B cell (primary cell): ENCODE measurements around the gene ATP6V1F. TPM values are rescaled to one million over a fixed set of nuclear protein-coding genes. Genes with fewer than 3 reads are reported as not detected.

Experiments
- ATAC-seq: fragments of 200-7000 bp; cut with Tn5 transposase; one replicate; pipeline ENCODE4 v1.10.0; 2021; ENCODE audit warnings: low read depth, mild to moderate bottlenecking, moderate number of reproducible peaks, moderate library complexity
- CTCF ChIA-PET: fragments of 350-600 bp; sonication (Branson Sonifier 250); formaldehyde crosslinking; loops from one replicate; lab custom pipeline; 2021; ENCODE audit warnings: antibody characterized with exemption, inconsistent platforms; lab: Charles Lee
- POLR2A ChIA-PET: fragments of 350-600 bp; sonication (Branson Sonifier 250); formaldehyde crosslinking; loops from one replicate; lab custom pipeline; 2021; ENCODE audit warnings: antibody characterized with exemption; lab: Charles Lee
- DNase-seq: peaks from one replicate; pipeline ENCODE4 v3.0.0; 2013
- H2AFZ ChIP-seq: 2 replicates; pipeline ENCODE4 v1.6.1; 2012; ENCODE audit warnings: mild to moderate bottlenecking, low read depth, low read length; ENCODE audit not compliant: insufficient read depth, poor library complexity, severe bottlenecking
- H3K27ac ChIP-seq, 2 donors: 1 replicate in 1 of 2; 2 replicates in 1 of 2; pipeline ENCODE4 v1.5.1; 2012 to 2013; ENCODE audit warnings: low read length in 2 of 2, mild to moderate bottlenecking in 2 of 2, moderate library complexity in 1 of 2
- H3K27me3 ChIP-seq, 4 experiments: fragments of 200-600 bp in 1 of 4; sonication (generic) in 1 of 4; replicated peaks in 1 of 4; 1 replicate in 2 of 4; 2 replicates in 2 of 4; pipeline versions ENCODE4 v1.6.1 to v1.7.0; 2013 to 2016; ENCODE audit warnings: low read length in 3 of 4, mild to moderate bottlenecking in 2 of 4, mixed read lengths in 1 of 4, moderate library complexity in 1 of 4; ENCODE audit not compliant: insufficient read depth in 4 of 4, control insufficient read depth in 3 of 4; ENCODE audit errors: control extremely low read depth in 1 of 4
- H3K36me3 ChIP-seq, 2 experiments: replicated peaks in 1 of 2; 1 replicate in 1 of 2; 2 replicates in 1 of 2; pipeline versions ENCODE4 v1.6.1 to v1.7.1; 2013; ENCODE audit warnings: low read length in 1 of 2; ENCODE audit not compliant: insufficient read depth in 2 of 2, control insufficient read depth in 1 of 2; ENCODE audit errors: control extremely low read depth in 1 of 2, extremely low read depth in 1 of 2
- H3K4me1 ChIP-seq, 2 donors: fragments of 200-600 bp in 1 of 2; sonication (generic) in 1 of 2; 1 replicate in 1 of 2; 2 replicates in 1 of 2; pipeline versions ENCODE4 v1.5.1 to v1.6.1; 2013 to 2017; ENCODE audit warnings: low read length in 2 of 2; ENCODE audit not compliant: control insufficient read depth in 2 of 2, insufficient read depth in 2 of 2
- H3K4me2 ChIP-seq: replicated peaks from 2 replicates; pipeline ENCODE3; 2012; ENCODE audit warnings: mild to moderate bottlenecking, low read depth, low read length; ENCODE audit not compliant: poor library complexity, severe bottlenecking
- H3K4me3 ChIP-seq, 5 experiments: fragments of 200-600 bp in 1 of 5; sonication (generic) in 1 of 5; 1 replicate in 3 of 5; 2 replicates in 2 of 5; pipeline versions ENCODE4 v1.5.1 to v1.7.0; 2011 to 2016; ENCODE audit warnings: low read length in 4 of 5, mild to moderate bottlenecking in 4 of 5, low read depth in 2 of 5, control low read depth in 1 of 5, moderate library complexity in 1 of 5; ENCODE audit not compliant: insufficient read depth in 1 of 5; ENCODE audit errors: control extremely low read depth in 1 of 5, extremely low read depth in 1 of 5
- H3K79me2 ChIP-seq: fragments of 200-600 bp; sonication (generic); one replicate; pipeline ENCODE4 v1.6.0; 2016; ENCODE audit warnings: low read length; ENCODE audit not compliant: control insufficient read depth, insufficient read depth
- H3K9ac ChIP-seq: fragments of 200-600 bp; sonication (generic); 2 replicates; pipeline ENCODE4 v1.6.1; 2017; ENCODE audit warnings: mild to moderate bottlenecking, low read length, moderate library complexity
- H3K9me3 ChIP-seq, 3 donors: one replicate each; pipeline versions ENCODE4 v1.6.1 to v1.7.1; 2013; ENCODE audit warnings: low read length in 2 of 3; ENCODE audit not compliant: control insufficient read depth in 2 of 3, insufficient read depth in 1 of 3; ENCODE audit errors: control extremely low read depth in 1 of 3
- H4K20me1 ChIP-seq: 2 replicates; pipeline ENCODE4 v1.6.0; 2012; ENCODE audit warnings: mild to moderate bottlenecking, low read length; ENCODE audit not compliant: insufficient read depth, control insufficient read depth, poor library complexity, severe bottlenecking
- H3K27ac Mint-ChIP-seq: one replicate; pipeline ENCODE4 v1.8.0; 2021; ENCODE audit warnings: mixed read lengths
- H3K27me3 Mint-ChIP-seq: one replicate; pipeline ENCODE4 v1.8.0; 2021; ENCODE audit warnings: mixed read lengths
- H3K4me1 Mint-ChIP-seq: one replicate; pipeline ENCODE4 v1.8.0; 2021; ENCODE audit warnings: mixed read lengths
- H3K4me3 Mint-ChIP-seq: one replicate; pipeline ENCODE4 v1.8.0; 2021; ENCODE audit warnings: mixed read lengths
- H3K9me3 Mint-ChIP-seq: one replicate; pipeline ENCODE4 v1.8.0; 2022; ENCODE audit warnings: mixed read lengths; ENCODE audit not compliant: insufficient read depth
- CTCF ChIP-seq: fragments of 200-600 bp; IDR thresholded peaks from one replicate; pipeline ENCODE4 v1.8.0; 2022; ENCODE audit warnings: antibody characterized with exemption, mild to moderate bottlenecking
- EZH2 ChIP-seq: IDR thresholded peaks from 2 replicates; pipeline ENCODE4 v1.6.1; 2012; ENCODE audit warnings: borderline replicate concordance, low read depth, mild to moderate bottlenecking, moderate library complexity, low read length; ENCODE audit not compliant: insufficient read depth, poor library complexity, severe bottlenecking
- WGBS: methylation state at CpG from one replicate; pipeline ENCODE4 v1.1.5; 2013; ENCODE audit warnings: missing lambda C conversion rate; ENCODE audit not compliant: insufficient coverage; 5-methylcytosine and 5-hydroxymethylcytosine counted together
- intact Hi-C: fragments of 100-400 bp; cut with micrococcal nuclease; formaldehyde crosslinking; loops from one replicate; pipeline ENCODE4 v1.10.0; 2022
- polyA plus RNA-seq: library from polyadenylated mRNA; depleted of rRNA; stranded (reverse); fragments of >200 nt; gene quantifications from 2 replicates; pipeline ENCODE4 v1.2.3, GENCODE V29; 2012
- total RNA-seq, 2 donors: library from RNA; stranded (reverse); fragments of 120-200 nt in 1 of 2; gene quantifications; 1 replicate in 1 of 2; 2 replicates in 1 of 2; pipeline versions ENCODE4 v1.2.3 to v1.2.4, GENCODE V29; 2013 to 2022

Gene ATP6V1F
- total and polyA plus RNA-seq, 2 donors (not counting 1 experiment from before 2014, with no cell fraction given), result 81.7 to 198 TPM

GRCh38 chr7:128891110-128891941 lies 28.7 kb downstream of the ATP6V1F start:
- no peaks in the 10 kb centered on the region for H3K79me2 ChIP-seq
- H3K4me1 ChIP-seq, result peaks cover 7 to 12% of the 10 kb centered on the region in 2 donors
- no peak overlapping the region for H3K27ac Mint-ChIP-seq
- peak overlapping the region; percentile 85 for H3K4me2 ChIP-seq
- WGBS, result 44% methylated on average over 29 of the region's 41 CpGs
- peaks cover 4% of the 10 kb centered on the region for H3K4me1 Mint-ChIP-seq
- H3K27me3 Mint-ChIP-seq, result peaks cover 10% of the 10 kb centered on the region
- TF ChIP-seq CTCF, result no peak
- peak; percentile 73 for TF ChIP-seq EZH2
- no peaks in the 10 kb centered on the region for H3K9me3 Mint-ChIP-seq
- no peaks in the 10 kb centered on the region for H4K20me1 ChIP-seq
- POLR2A ChIA-PET, result no interaction called here
- H3K36me3 ChIP-seq, result no peaks in the 10 kb centered on the region
- peak overlapping the region; percentile 60 for H2AFZ ChIP-seq
- CTCF ChIA-PET, result interaction anchor here (1.8 kb wide), 1 partner anchor 8 kb away, joined by 5 read pairs; no protein-coding TSS in a partner anchor
- no peaks in the 10 kb centered on the region for H3K9me3 ChIP-seq
- intact Hi-C loops, result no loop called here
- H3K27ac ChIP-seq, result no peak overlapping the region
- H3K27me3 ChIP-seq, result peaks cover 0 to 41% (median 6%) of the 10 kb centered on the region in 4 experiments
- peak overlapping the region; percentile 62 for H3K4me3 Mint-ChIP-seq
- ATAC-seq (peak; percentile 64), DNase-seq (peak; percentile 63)
- peak overlapping the region in 3 of 5 experiments; percentile 41 to 53 (median 41) for H3K4me3 ChIP-seq
- H3K9ac ChIP-seq, result peak overlapping the region; percentile 56

- intact Hi-C loops, result no loop called here
- Histone ChIP-seq H3K27me3 (peaks cover 0 to 38% (median 6%) of the 10 kb centered on the region in 4 experiments), H4K20me1 (no peaks in the 10 kb centered on the region), H3K36me3 (no peaks in the 10 kb centered on the region), H3K4me2 (no peak overlapping the region), H2AFZ (no peak overlapping the region), H3K4me3 (no peak overlapping the region), H3K9me3 (no peaks in the 10 kb centered on the region), H3K27ac (no peak overlapping the region), H3K79me2 (no peaks in the 10 kb centered on the region), H3K4me1 (peaks cover 7 to 12% of the 10 kb centered on the region in 2 donors), H3K9ac (no peak overlapping the region)
- Mint-ChIP-seq H3K27me3 (peaks cover 10% of the 10 kb centered on the region), H3K4me1 (peaks cover 4% of the 10 kb centered on the region), H3K4me3 (peak overlapping the region; percentile 62), H3K9me3 (no peaks in the 10 kb centered on the region), H3K27ac (no peak overlapping the region)
- DNase-seq (no peak), ATAC-seq (no peak)
- 84% methylated on average over 5 of the region's 11 CpGs for WGBS
- ChIA-PET CTCF (interaction anchor here (1.8 kb wide), 1 partner anchor 8 kb away, joined by 5 read pairs; no protein-coding TSS in a partner anchor), POLR2A (no interaction called here)
- TF ChIP-seq EZH2, result no peak
- TF ChIP-seq CTCF, result no peak
Measured at GRCh38 chr7:128891942-128892269, 29.2 kb downstream of the ATP6V1F start.
